RWPE2 (cell line): ENCODE measurements around the gene GOLIM4.

Experiments
- ATAC-seq: fragments of 200-7000 bp; cut with Tn5 transposase; 3 replicates; pipeline ENCODE4 v1.9.1; 2021; ENCODE audit warnings: low read depth
- DNase-seq: peaks from one replicate; pipeline ENCODE4 v3.0.0-alpha.2; 2020; ENCODE audit warnings: low spot score
- H3K27ac ChIP-seq: fragments of 450-650 bp; 2 replicates; pipeline ENCODE4 v1.5.1; 2017; ENCODE audit warnings: mild to moderate bottlenecking; ENCODE audit not compliant: poor library complexity, severe bottlenecking
- H3K27me3 ChIP-seq: fragments of 250-450 bp; sonication (Bioruptor Pico); 2 replicates; pipeline ENCODE4 v1.5.1; 2021; ENCODE audit warnings: mild to moderate bottlenecking, moderate library complexity; ENCODE audit not compliant: insufficient read depth, poor library complexity, severe bottlenecking
- H3K36me3 ChIP-seq: fragments of 250-450 bp; sonication (Bioruptor Pico); 2 replicates; pipeline ENCODE4 v1.5.1; 2020; ENCODE audit warnings: low read depth, mild to moderate bottlenecking, moderate library complexity
- H3K4me1 ChIP-seq: fragments of 250-450 bp; sonication (Bioruptor Pico); 2 replicates; pipeline ENCODE4 v1.5.1; 2021; ENCODE audit warnings: mild to moderate bottlenecking, moderate library complexity; ENCODE audit not compliant: insufficient read depth, poor library complexity, severe bottlenecking
- H3K4me3 ChIP-seq: fragments of 250-450 bp; sonication (Bioruptor Pico); 2 replicates; pipeline ENCODE4 v1.5.1; 2021; ENCODE audit warnings: mild to moderate bottlenecking, moderate library complexity; ENCODE audit not compliant: severe bottlenecking
- H3K9me3 ChIP-seq: fragments of 250-450 bp; sonication (Bioruptor Pico); 2 replicates; pipeline ENCODE4 v1.5.1; 2021; ENCODE audit warnings: mild to moderate bottlenecking, moderate library complexity; ENCODE audit not compliant: severe bottlenecking
- CTCF ChIP-seq: fragments of 450-650 bp; IDR thresholded peaks from one replicate; pipeline ENCODE4 v1.5.1; 2017; ENCODE audit warnings: mild to moderate bottlenecking, moderate library complexity; ENCODE audit not compliant: poor library complexity, severe bottlenecking

Gene GOLIM4

GRCh38 chr3:168100777-168101492 lies 5.2 kb upstream of the GOLIM4 start:
- Histone ChIP-seq H3K36me3 (no peaks in the 10 kb centered on the region), H3K4me3 (no peak overlapping the region), H3K27ac (no peak overlapping the region), H3K4me1 (no peaks in the 10 kb centered on the region), H3K9me3 (no peaks in the 10 kb centered on the region), H3K27me3 (no peaks in the 10 kb centered on the region)
- ATAC-seq (no peak), DNase-seq (no peak)
- no peak for TF ChIP-seq CTCF

- DNase-seq (no peak), ATAC-seq (no peak)
- H3K36me3 ChIP-seq = no peaks in the 10 kb centered on the region; the same call in 1 of the 2 replicates
- H3K4me1 ChIP-seq = peaks cover 12% of the 10 kb centered on the region
- H3K27ac ChIP-seq = no peak overlapping the region
- no peaks in the 10 kb centered on the region for H3K9me3 ChIP-seq
- H3K4me3 ChIP-seq = no peak overlapping the region
- no peaks in the 10 kb centered on the region for H3K27me3 ChIP-seq
- no peak for TF ChIP-seq CTCF
These were observed 1.7 kb upstream of the GOLIM4 start for GRCh38 chr3:168097381-168097780.

- Histone ChIP-seq H3K9me3 (no peaks in the 10 kb centered on the region), H3K36me3 (no peaks in the 10 kb centered on the region; the same call in 1 of the 2 replicates), H3K27me3 (no peaks in the 10 kb centered on the region), H3K4me3 (peak overlapping the region; percentile 67), H3K27ac (peak overlapping the region; percentile 85), H3K4me1 (peaks cover 12% of the 10 kb centered on the region)
- peak; percentile 85 for DNase-seq
- peak; percentile 51 for ATAC-seq
- TF ChIP-seq CTCF = no peak
These were observed 507 bp upstream of the GOLIM4 start for GRCh38 chr3:168096210-168096652.

GRCh38 chr3:168094877-168095610 lies 680 bp downstream of the GOLIM4 start:
- Histone ChIP-seq H3K4me3 (peak overlapping the region; percentile 67), H3K36me3 (no peaks in the 10 kb centered on the region; the same call in 1 of the 2 replicates), H3K27ac (peak overlapping the region; percentile 85), H3K4me1 (peaks cover 12% of the 10 kb centered on the region), H3K9me3 (no peaks in the 10 kb centered on the region), H3K27me3 (no peaks in the 10 kb centered on the region)
- ATAC-seq (peak; percentile 26), DNase-seq (peak; percentile 73)
- no peak for TF ChIP-seq CTCF

DNA sequence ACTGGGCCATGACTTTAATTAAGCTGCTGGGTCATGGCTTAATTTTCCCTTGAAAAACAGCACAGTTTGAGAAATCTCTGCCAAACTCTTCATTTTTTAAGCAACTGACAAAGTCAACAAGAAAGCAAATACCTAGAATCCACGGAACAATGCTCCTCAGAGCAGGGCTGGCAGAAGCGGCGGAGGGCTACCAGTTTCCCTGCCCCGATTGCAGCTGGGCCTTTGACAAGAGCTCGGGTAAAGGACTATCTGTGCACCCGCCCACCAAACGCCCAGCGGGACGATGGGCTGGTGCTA lies 1.2 kb downstream of the GOLIM4 start:
- no peak for TF ChIP-seq CTCF
- peaks cover 12% of the 10 kb centered on the region for H3K4me1 ChIP-seq
- no peaks in the 10 kb centered on the region; the same call in 1 of the 2 replicates for H3K36me3 ChIP-seq
- H3K27ac ChIP-seq = peak overlapping the region; percentile 85
- ATAC-seq (peak; percentile 32), DNase-seq (no peak)
- no peaks in the 10 kb centered on the region for H3K27me3 ChIP-seq
- H3K4me3 ChIP-seq = peak overlapping the region; percentile 67
- H3K9me3 ChIP-seq = no peaks in the 10 kb centered on the region
